Stimulated activated CD4-positive, alpha-beta T cell treated with anti-CD3 and anti-CD28 coated beads, Interleukin-1b, Interleukin-23, amount 100 ng/mL, for 1 hour (primary cell): ENCODE results near the gene LRIG1.

Experiments
- DNase-seq, 2 donors: peaks; one replicate each; pipeline ENCODE4 v3.0.0-alpha.2; 2020; ENCODE audit warnings: low read depth in 2 of 2

The LRIG1 gene, protein sequence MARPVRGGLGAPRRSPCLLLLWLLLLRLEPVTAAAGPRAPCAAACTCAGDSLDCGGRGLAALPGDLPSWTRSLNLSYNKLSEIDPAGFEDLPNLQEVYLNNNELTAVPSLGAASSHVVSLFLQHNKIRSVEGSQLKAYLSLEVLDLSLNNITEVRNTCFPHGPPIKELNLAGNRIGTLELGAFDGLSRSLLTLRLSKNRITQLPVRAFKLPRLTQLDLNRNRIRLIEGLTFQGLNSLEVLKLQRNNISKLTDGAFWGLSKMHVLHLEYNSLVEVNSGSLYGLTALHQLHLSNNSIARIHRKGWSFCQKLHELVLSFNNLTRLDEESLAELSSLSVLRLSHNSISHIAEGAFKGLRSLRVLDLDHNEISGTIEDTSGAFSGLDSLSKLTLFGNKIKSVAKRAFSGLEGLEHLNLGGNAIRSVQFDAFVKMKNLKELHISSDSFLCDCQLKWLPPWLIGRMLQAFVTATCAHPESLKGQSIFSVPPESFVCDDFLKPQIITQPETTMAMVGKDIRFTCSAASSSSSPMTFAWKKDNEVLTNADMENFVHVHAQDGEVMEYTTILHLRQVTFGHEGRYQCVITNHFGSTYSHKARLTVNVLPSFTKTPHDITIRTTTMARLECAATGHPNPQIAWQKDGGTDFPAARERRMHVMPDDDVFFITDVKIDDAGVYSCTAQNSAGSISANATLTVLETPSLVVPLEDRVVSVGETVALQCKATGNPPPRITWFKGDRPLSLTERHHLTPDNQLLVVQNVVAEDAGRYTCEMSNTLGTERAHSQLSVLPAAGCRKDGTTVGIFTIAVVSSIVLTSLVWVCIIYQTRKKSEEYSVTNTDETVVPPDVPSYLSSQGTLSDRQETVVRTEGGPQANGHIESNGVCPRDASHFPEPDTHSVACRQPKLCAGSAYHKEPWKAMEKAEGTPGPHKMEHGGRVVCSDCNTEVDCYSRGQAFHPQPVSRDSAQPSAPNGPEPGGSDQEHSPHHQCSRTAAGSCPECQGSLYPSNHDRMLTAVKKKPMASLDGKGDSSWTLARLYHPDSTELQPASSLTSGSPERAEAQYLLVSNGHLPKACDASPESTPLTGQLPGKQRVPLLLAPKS

DNA sequence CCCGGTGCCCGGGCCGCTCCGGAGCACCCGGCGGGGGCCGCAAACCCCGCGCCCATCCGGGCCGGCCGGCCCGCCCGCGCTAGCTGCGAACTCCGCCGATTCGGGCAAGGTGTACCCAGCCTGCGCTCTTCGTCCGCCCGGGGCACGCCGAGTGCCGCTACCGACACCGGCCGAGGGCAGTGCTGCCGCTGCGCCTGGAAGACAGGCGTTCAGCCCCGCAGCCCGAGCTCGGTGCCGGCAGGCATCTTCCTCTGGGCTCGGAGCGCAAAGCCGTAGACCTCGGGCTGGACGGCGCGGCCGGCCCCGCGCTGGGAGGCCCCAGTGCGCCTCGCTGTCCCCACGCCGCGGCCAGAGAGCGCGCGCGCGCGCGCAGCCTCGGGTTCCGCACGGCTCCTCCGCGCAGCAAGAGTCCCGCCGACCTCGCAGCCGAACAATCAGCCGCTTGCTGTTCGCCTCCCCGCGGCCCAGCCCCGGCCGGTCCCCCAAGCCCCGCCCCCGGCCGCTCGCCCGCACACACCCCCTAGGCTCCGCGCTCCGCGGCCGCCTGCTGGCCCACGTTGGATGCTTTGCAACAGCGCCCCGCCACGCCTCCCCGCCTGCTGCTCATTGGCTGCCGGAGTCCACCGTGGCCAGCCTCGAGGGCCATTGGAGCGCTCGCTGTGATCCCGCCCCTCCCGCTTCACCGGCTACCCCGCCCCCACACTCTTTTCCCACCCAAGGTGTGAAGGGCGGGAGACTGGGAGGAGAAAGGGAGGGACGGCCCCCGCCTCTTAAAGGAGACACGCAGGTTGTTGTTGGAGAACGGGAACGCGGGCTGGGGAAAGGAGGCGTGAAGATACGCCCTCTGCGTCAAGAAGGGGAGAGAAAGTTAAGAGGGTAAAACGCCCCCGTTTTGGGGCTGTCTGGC lies at the start of gene LRIG1:
Gene LRIG1, minus strand, starts transcription at position 447 of the 907 bp plus-strand sequence. CDS start 615 bp downstream, outside the sequence.
- DNase-seq, result peak; percentile 96

GRCh38 chr3:66544619-66545429 lies 44.0 kb upstream of the LRIG1 start:
- no peak for DNase-seq

DNA sequence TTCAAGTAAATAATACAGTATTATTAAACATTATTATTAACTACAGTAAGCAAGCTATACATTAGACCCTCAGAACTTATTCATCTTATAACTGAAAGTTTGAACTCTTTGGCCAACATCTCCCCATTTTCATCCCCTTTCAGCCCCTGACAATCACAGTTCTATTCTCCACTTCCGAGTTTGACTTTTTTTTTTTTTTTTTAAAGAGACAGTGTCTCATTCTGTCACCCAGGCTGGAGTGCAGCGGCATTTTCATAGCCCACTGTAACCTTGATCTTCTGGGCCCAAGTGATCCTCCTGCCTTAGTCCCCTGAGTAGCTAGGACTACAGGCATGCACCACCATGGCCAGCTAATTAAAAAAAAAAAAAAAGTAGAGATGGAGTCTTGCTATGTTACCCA lies 41.3 kb upstream of the LRIG1 start:
- no peak for DNase-seq

DNA sequence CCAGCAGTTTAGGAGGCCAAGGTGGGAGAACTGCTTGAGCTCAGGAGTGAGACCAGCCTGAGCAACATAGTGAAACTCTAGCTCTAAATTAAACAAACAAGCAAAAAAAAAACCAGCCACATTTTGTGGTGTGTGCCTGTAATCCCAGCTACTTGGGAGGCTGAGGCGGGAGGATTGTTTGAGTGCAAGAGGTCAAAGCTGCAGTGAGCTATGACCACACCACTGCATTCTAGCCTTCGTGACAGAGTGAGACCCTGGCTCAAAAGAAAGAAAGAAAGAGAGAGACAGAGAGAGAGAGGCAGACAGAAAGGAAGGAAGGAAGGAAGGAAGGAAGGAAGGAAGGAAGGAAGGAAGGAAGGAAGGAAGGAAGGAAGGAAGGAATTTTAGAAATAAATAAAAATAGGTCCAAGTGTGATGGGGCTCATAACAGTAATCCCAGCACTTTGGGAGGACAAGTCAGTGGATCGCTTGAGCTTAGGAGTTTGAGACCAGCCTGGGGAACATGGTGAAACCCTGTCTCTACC lies 38.7 kb upstream of the LRIG1 start:
- no peak for DNase-seq

DNA sequence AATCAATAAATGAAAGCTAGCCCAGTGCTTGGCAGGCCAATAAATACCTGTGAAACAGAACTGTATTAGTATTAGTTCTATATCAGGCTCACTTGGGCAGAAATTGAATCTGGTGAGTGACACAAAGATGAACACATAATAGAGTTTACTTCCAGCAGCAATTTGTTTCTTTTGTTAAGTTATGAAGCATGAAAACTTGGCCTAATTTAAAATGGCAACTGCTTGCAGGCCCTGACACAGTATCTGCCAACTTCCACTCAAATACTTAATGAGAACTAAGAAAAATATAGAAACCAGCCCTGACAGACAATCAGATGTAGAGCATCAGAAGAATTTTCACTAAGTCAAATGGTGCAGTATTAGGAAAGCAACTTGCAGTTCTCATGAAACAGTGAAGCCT lies 37.6 kb upstream of the LRIG1 start:
- no peak for DNase-seq

- no peak for DNase-seq
Measured at GRCh38 chr3:66537735-66538134, 36.9 kb upstream of the LRIG1 start.

DNA sequence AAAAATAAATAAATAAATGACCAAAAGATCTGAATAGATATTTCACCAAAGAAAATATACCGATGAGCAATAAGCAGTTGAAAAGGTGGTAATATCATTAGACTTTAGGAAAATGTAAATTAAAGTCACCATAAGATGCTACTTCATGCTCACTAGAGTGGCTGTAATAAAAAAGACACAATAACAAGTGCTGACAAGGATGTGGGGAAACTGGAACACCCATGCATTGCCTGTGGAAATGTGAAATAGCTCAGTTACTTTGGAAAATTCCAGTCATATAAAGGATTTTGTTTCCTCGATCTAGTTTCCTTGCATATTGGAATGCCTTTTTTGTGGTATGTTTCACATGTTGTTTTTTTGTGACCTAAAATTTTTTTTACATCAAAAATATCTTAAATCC lies 36.0 kb upstream of the LRIG1 start:
- DNase-seq, result no peak

GRCh38 chr3:66534304-66534845 lies 33.6 kb upstream of the LRIG1 start:
- DNase-seq, result no peak

DNA sequence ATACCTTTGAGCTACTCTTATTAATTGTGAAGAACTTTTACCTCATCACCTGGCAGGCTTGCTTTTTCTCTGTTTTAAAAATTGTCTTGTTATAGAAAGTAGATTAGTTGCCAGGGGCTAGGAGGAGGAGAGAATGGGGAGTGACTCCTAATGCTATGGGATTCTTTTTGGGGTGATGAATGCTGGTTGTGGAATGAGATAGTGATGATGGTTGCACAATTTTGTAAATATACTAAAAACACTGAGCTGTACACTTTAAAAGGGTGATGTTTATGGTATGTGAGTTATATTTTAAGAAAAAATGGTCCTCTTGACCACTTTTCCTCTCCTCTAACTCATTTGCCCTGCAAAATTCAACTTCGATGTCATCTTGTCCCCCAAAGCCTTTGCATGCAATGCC lies 31.8 kb upstream of the LRIG1 start:
- no peak for DNase-seq

DNA sequence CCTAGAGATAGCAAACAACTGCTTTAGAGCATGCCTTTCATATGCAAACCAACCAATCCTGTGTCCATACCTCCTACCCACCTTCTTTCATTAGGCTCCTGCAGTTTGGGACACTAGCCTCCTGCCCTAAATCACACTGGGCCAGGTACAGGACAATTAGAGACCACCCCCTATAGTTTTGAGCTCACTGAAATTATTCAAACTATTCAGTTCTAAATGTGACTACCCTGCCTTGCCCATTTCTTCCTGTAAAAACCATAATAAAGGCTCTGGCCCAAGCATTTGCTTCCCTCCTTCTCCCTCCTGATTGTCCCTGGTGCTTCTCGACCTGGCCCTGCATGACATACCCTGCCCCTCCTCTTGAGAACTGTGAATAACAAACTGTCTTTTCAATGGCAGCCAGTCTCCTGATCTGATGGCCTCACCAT lies 31.4 kb upstream of the LRIG1 start:
- no peak for DNase-seq

DNA sequence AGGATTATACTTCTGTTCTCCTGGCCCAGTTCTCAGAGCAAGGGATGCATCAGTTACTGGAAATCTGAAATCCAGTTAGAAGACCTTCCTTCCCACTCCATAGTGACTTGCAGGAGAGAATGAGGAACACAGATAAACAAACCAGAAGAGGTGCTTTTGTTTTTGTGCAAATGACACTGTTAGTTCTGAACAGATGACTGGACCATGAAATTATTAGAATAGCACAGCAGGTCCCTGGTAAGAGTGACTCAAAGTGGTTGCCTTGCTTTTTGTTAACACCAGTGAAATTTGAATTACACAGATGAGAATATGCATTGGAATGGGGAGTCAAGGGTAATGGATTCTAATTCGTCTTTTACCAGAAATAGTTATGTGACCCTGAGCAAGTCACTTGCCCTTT lies 30.4 kb upstream of the LRIG1 start:
- DNase-seq, result no peak

- no peak for DNase-seq
Measured at GRCh38 chr3:66527246-66527645, 26.4 kb upstream of the LRIG1 start.

DNA sequence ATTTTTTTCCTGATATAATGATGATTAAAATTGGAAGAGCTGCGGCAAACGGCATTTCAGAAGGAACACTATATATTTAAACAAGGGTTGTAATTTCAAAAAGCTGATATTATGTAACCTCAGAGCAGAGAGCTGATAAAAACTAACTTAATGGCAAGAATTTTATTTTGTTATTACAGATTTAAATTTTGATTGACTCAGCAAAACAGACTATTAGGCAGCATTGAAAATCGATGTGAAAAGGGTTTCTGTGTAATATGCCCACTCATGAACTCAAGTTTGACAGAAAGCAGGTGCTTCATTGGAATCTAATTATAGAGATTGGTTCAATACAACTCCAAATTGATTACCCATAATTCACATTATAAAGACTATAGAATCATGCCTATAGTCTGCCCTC lies 24.9 kb upstream of the LRIG1 start:
- DNase-seq, result no peak

GRCh38 chr3:66520724-66521123 lies 19.9 kb upstream of the LRIG1 start:
- DNase-seq, result no peak

DNA sequence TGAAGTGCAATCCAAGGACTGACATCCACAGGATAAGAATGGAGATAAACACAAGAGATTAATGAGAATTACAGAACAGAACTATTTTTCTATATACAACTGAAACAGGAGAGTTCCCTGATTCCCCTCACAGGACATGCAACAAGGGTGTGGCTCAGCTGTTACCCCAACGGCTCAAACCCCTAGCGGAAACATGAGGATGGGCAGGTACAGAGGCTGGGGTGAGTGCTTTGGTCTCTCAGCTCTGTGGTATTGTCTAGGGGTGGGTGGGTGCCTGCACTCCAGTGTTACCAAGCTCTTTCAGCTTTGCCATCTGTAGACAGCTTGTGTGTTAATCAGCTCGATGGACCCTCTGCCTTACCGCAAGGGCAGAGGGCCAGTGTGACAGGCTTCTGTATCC lies 17.8 kb upstream of the LRIG1 start:
- no peak for DNase-seq

- DNase-seq, result no peak
Measured at GRCh38 chr3:66518126-66518525, 17.3 kb upstream of the LRIG1 start.

DNA sequence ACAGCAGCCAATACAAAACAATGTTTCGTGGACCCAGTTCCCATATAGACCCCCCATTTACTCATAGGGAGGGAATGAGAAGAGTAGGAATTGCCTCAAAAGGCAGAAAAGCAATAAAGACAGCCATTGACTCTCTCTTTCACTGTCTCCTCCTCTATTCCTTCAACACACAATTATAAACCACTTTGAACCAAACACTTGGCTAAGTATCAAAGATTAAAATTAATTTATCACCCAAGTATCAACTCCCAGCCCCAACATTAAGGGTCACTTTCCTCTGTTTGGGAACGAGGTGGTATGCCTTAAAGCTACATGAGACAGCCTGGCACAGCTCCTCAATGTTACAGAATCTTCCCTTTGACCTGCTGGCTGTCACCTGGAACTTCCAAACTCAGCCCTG lies 16.4 kb upstream of the LRIG1 start:
- DNase-seq, result no peak

DNA sequence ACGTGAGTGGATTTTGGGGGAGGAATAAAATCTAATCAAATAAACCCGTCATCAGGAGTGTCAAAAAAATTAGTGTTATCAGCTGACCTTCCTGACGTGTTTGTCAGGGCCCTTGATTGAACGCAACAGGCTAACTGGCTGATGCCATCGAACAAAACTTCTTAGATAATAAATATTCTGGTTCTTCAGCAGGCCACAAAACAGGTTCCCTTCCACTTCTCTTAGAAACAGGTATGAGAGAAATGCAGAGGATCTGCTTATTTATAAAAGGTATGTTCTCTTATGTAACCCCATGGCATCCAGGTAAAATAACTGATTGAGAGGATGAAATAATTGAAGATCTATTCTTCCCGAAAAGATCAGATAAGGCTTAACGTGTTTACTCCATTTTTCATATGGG lies 7.6 kb upstream of the LRIG1 start:
- DNase-seq, result no peak

DNA sequence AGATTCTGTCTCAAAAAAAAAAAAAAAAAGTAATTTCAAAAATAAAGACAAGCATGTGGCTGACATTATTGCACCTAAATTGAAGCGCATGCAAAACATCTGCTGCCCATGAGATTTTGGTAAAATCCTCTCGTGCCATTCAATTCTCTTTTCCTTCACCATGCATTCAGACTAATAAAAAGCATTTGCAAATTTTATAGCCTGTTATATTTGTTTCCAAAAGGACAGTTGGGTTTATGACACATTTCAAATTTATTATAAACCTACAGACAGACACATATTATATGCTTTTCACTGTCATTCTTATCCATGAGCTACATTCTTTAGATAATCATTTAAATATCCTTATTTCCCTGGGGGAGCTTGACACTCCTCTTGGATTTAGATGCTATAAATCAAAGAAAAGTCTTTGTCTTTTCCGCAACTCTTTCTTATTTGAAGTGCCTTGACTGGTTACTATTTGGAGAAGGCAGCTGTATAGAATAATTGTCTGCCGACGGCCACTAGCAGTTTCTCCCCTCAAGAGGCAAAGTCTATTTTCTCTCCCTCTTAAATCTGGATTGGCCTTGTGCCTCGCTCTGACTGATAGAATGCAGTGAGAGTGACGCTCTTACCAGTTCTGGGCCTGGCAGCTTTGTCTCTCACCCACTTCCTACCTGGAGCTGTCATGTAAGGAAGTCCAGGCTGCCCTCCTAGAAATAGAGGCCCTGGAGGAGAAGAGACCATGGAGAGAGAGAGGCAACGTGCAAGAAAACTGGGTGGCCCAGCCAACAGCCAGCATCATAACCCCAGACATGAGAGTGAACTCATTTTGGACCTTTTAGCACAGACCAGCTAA lies 6.8 kb upstream of the LRIG1 start:
- no peak for DNase-seq
